ENCODE measurements around the gene BCL11A.

Gene BCL11A

GRCh38 chr2:60516383-60516811, 37.1 kb downstream of the BCL11A start:
- Histone ChIP-seq H2AK5ac (ENCODE audit: low read depth, low read length) (no peak overlapping the region), H3K9me3 (replicated peaks in 1 of 2; ENCODE audit: control insufficient read depth in 2 of 2, insufficient read depth in 1 of 2, low read depth in 1 of 2, low read length in 2 of 2) (no peaks in the 10 kb centered on the region), H2AFZ (ENCODE audit: low read length) (no peak overlapping the region), H2BK120ac (ENCODE audit: low read depth, low read length) (no peak overlapping the region), H3K4ac (ENCODE audit: low read length) (no peak overlapping the region), H3K14ac (ENCODE audit: low read length) (no peak overlapping the region), H3K4me2 (ENCODE audit: insufficient read depth, low read length, poor library complexity, severe bottlenecking) (no peak overlapping the region), H4K8ac (ENCODE audit: low read depth, low read length) (no peak overlapping the region), H3K36me3 (replicated peaks in 1 of 2; ENCODE audit: control insufficient read depth in 2 of 2, insufficient read depth in 2 of 2, low read length in 2 of 2) (no peaks in the 10 kb centered on the region), H4K91ac (ENCODE audit: low read depth, low read length, poor library complexity) (no peak overlapping the region), H3K79me1 (ENCODE audit: low read depth, low read length) (no peaks in the 10 kb centered on the region), H2BK12ac (ENCODE audit: low read length) (no peak overlapping the region), H3K27ac (replicated peaks; ENCODE audit: low read length) (no peak overlapping the region), H3K4me1 (ENCODE audit: control insufficient read depth in 2 of 2, insufficient read depth in 1 of 2, low read depth in 1 of 2, low read length in 2 of 2) (no peaks in the 10 kb centered on the region), H3K4me3 (ENCODE audit: low read length in 2 of 2) (no peak overlapping the region), H2BK5ac (ENCODE audit: low read length) (no peak overlapping the region), H3K23ac (ENCODE audit: low read depth, low read length, poor library complexity) (no peak overlapping the region), H3K18ac (ENCODE audit: low read length) (no peak overlapping the region), H3K27me3 (ENCODE audit: control insufficient read depth in 3 of 3, insufficient read depth in 3 of 3, low read depth in 1 of 3, low read length in 3 of 3) (no peaks in the 10 kb centered on the region), H2BK15ac (ENCODE audit: low read length) (no peak overlapping the region), H3K9ac (ENCODE audit: low read depth, low read length, poor library complexity) (no peak overlapping the region)
- WGBS, 2 donors (ENCODE audit: extremely low coverage in 2 of 2, insufficient read length in 2 of 2, insufficient replicate concordance in 1 of 2): no CpG with 5 or more reads among the region's 6 CpGs
- DNase-seq (ENCODE audit: low spot score): no peak

- H2AK5ac ChIP-seq (ENCODE audit: low read depth, low read length): no peak overlapping the region
- H4K8ac ChIP-seq (ENCODE audit: low read depth, low read length): no peak overlapping the region
- H3K4me2 ChIP-seq (ENCODE audit: insufficient read depth, low read length, poor library complexity, severe bottlenecking): no peak overlapping the region
- H3K79me1 ChIP-seq (ENCODE audit: low read depth, low read length): no peaks in the 10 kb centered on the region
- H2BK15ac ChIP-seq (ENCODE audit: low read length): no peak overlapping the region
- no peak overlapping the region for H3K4me3 ChIP-seq (ENCODE audit: low read length in 2 of 2)
- no peak overlapping the region for H3K23ac ChIP-seq (ENCODE audit: low read depth, low read length, poor library complexity)
- no peaks in the 10 kb centered on the region for H3K9me3 ChIP-seq (replicated peaks in 1 of 2; ENCODE audit: control insufficient read depth in 2 of 2, insufficient read depth in 1 of 2, low read depth in 1 of 2, low read length in 2 of 2)
- H3K18ac ChIP-seq (ENCODE audit: low read length): no peak overlapping the region
- no peak overlapping the region for H2BK5ac ChIP-seq (ENCODE audit: low read length)
- H2BK12ac ChIP-seq (ENCODE audit: low read length): no peak overlapping the region
- DNase-seq (ENCODE audit: low spot score): no peak
- H3K27me3 ChIP-seq (ENCODE audit: control insufficient read depth in 3 of 3, insufficient read depth in 3 of 3, low read depth in 1 of 3, low read length in 3 of 3): no peaks in the 10 kb centered on the region
- no peaks in the 10 kb centered on the region for H3K4me1 ChIP-seq (ENCODE audit: control insufficient read depth in 2 of 2, insufficient read depth in 1 of 2, low read depth in 1 of 2, low read length in 2 of 2)
- H3K14ac ChIP-seq (ENCODE audit: low read length): no peak overlapping the region
- H2AFZ ChIP-seq (ENCODE audit: low read length): no peak overlapping the region
- no peak overlapping the region for H3K9ac ChIP-seq (ENCODE audit: low read depth, low read length, poor library complexity)
- H2BK120ac ChIP-seq (ENCODE audit: low read depth, low read length): no peak overlapping the region
- no peak overlapping the region for H3K4ac ChIP-seq (ENCODE audit: low read length)
- H3K27ac ChIP-seq (replicated peaks; ENCODE audit: low read length): no peak overlapping the region
- H4K91ac ChIP-seq (ENCODE audit: low read depth, low read length, poor library complexity): no peak overlapping the region
- H3K36me3 ChIP-seq (replicated peaks in 1 of 2; ENCODE audit: control insufficient read depth in 2 of 2, insufficient read depth in 2 of 2, low read length in 2 of 2): no peaks in the 10 kb centered on the region
- WGBS, 2 donors (ENCODE audit: extremely low coverage in 2 of 2, insufficient read length in 2 of 2, insufficient replicate concordance in 1 of 2): no CpG with 5 or more reads among the region's 7 CpGs
These were observed 37.7 kb downstream of the BCL11A start for GRCh38 chr2:60515721-60516226.

GRCh38 chr2:60513996-60514395, 39.5 kb downstream of the BCL11A start:
- H2BK15ac ChIP-seq (ENCODE audit: low read length): no peak overlapping the region
- no peaks in the 10 kb centered on the region for H3K27me3 ChIP-seq (ENCODE audit: control insufficient read depth in 3 of 3, insufficient read depth in 3 of 3, low read depth in 1 of 3, low read length in 3 of 3)
- no peaks in the 10 kb centered on the region for H3K36me3 ChIP-seq (replicated peaks in 1 of 2; ENCODE audit: control insufficient read depth in 2 of 2, insufficient read depth in 2 of 2, low read length in 2 of 2)
- no peak overlapping the region for H4K8ac ChIP-seq (ENCODE audit: low read depth, low read length)
- no peak overlapping the region for H3K9ac ChIP-seq (ENCODE audit: low read depth, low read length, poor library complexity)
- H2BK120ac ChIP-seq (ENCODE audit: low read depth, low read length): no peak overlapping the region
- H3K14ac ChIP-seq (ENCODE audit: low read length): no peak overlapping the region
- no peaks in the 10 kb centered on the region for H3K79me1 ChIP-seq (ENCODE audit: low read depth, low read length)
- H2AFZ ChIP-seq (ENCODE audit: low read length): no peak overlapping the region
- H3K4me3 ChIP-seq (ENCODE audit: low read length in 2 of 2): no peak overlapping the region
- WGBS, 2 donors (ENCODE audit: extremely low coverage in 2 of 2, insufficient read length in 2 of 2, insufficient replicate concordance in 1 of 2): no CpG with 5 or more reads among the region's 4 CpGs
- H3K23ac ChIP-seq (ENCODE audit: low read depth, low read length, poor library complexity): no peak overlapping the region
- H3K4ac ChIP-seq (ENCODE audit: low read length): no peak overlapping the region
- no peak overlapping the region for H2BK5ac ChIP-seq (ENCODE audit: low read length)
- H2BK12ac ChIP-seq (ENCODE audit: low read length): no peak overlapping the region
- H2AK5ac ChIP-seq (ENCODE audit: low read depth, low read length): no peak overlapping the region
- no peaks in the 10 kb centered on the region for H3K9me3 ChIP-seq (replicated peaks in 1 of 2; ENCODE audit: control insufficient read depth in 2 of 2, insufficient read depth in 1 of 2, low read depth in 1 of 2, low read length in 2 of 2)
- H3K18ac ChIP-seq (ENCODE audit: low read length): peak overlapping the region; percentile 11
- DNase-seq (ENCODE audit: low spot score): no peak
- H3K27ac ChIP-seq (replicated peaks; ENCODE audit: low read length): no peak overlapping the region
- no peaks in the 10 kb centered on the region for H3K4me1 ChIP-seq (ENCODE audit: control insufficient read depth in 2 of 2, insufficient read depth in 1 of 2, low read depth in 1 of 2, low read length in 2 of 2)
- no peak overlapping the region for H4K91ac ChIP-seq (ENCODE audit: low read depth, low read length, poor library complexity)
- H3K4me2 ChIP-seq (ENCODE audit: insufficient read depth, low read length, poor library complexity, severe bottlenecking): no peak overlapping the region

- no peak overlapping the region for H2AK5ac ChIP-seq (ENCODE audit: low read depth, low read length)
- H3K4me3 ChIP-seq (ENCODE audit: low read length in 2 of 2): no peak overlapping the region
- no peak overlapping the region for H2AFZ ChIP-seq (ENCODE audit: low read length)
- no CpG with 5 or more reads among the region's 5 CpGs for WGBS, 2 donors (ENCODE audit: extremely low coverage in 2 of 2, insufficient read length in 2 of 2, insufficient replicate concordance in 1 of 2)
- H3K27me3 ChIP-seq (ENCODE audit: control insufficient read depth in 3 of 3, insufficient read depth in 3 of 3, low read depth in 1 of 3, low read length in 3 of 3): no peaks in the 10 kb centered on the region
- no peak overlapping the region for H2BK12ac ChIP-seq (ENCODE audit: low read length)
- H4K91ac ChIP-seq (ENCODE audit: low read depth, low read length, poor library complexity): no peak overlapping the region
- no peak overlapping the region for H3K4me2 ChIP-seq (ENCODE audit: insufficient read depth, low read length, poor library complexity, severe bottlenecking)
- no peaks in the 10 kb centered on the region for H3K79me1 ChIP-seq (ENCODE audit: low read depth, low read length)
- H3K27ac ChIP-seq (replicated peaks; ENCODE audit: low read length): no peak overlapping the region
- H3K4me1 ChIP-seq (ENCODE audit: control insufficient read depth in 2 of 2, insufficient read depth in 1 of 2, low read depth in 1 of 2, low read length in 2 of 2): peaks cover 0 to 5% of the 10 kb centered on the region in 2 donors
- no peak overlapping the region for H3K9ac ChIP-seq (ENCODE audit: low read depth, low read length, poor library complexity)
- no peak overlapping the region for H4K8ac ChIP-seq (ENCODE audit: low read depth, low read length)
- no peak overlapping the region for H3K23ac ChIP-seq (ENCODE audit: low read depth, low read length, poor library complexity)
- H2BK15ac ChIP-seq (ENCODE audit: low read length): no peak overlapping the region
- H2BK120ac ChIP-seq (ENCODE audit: low read depth, low read length): no peak overlapping the region
- no peak overlapping the region for H3K4ac ChIP-seq (ENCODE audit: low read length)
- no peak for DNase-seq (ENCODE audit: low spot score)
- no peak overlapping the region for H3K14ac ChIP-seq (ENCODE audit: low read length)
- no peaks in the 10 kb centered on the region for H3K36me3 ChIP-seq (replicated peaks in 1 of 2; ENCODE audit: control insufficient read depth in 2 of 2, insufficient read depth in 2 of 2, low read length in 2 of 2)
- H3K18ac ChIP-seq (ENCODE audit: low read length): no peak overlapping the region
- no peak overlapping the region for H2BK5ac ChIP-seq (ENCODE audit: low read length)
- no peaks in the 10 kb centered on the region for H3K9me3 ChIP-seq (replicated peaks in 1 of 2; ENCODE audit: control insufficient read depth in 2 of 2, insufficient read depth in 1 of 2, low read depth in 1 of 2, low read length in 2 of 2)
These were observed 40.3 kb downstream of the BCL11A start for GRCh38 chr2:60513191-60513590.
